Neural cell (in vitro differentiated cells): Measurements from ENCODE around the gene DNAJC11. TPM values are rescaled to one million over a fixed set of nuclear protein-coding genes. Genes with fewer than 3 reads are reported as not detected.

Source experiments
- H2AFZ ChIP-seq: fragments of 200-600, 300-800 bp; sonication (generic), shearing (Covaris generic); 2 replicates; pipeline ENCODE4 v1.6.0; 2014; ENCODE audit warnings: low read depth, mild to moderate bottlenecking, antibody characterized with exemption, low read length, moderate library complexity
- H3F3A ChIP-seq: fragments of 200-600 bp; shearing (Covaris generic); 2 replicates; pipeline ENCODE4 v1.6.1; 2016; ENCODE audit warnings: mild to moderate bottlenecking, moderate library complexity, mixed read lengths, antibody characterized with exemption, low read length; ENCODE audit not compliant: insufficient read depth, poor library complexity, severe bottlenecking
- H3K27ac ChIP-seq: fragments of 200-600, 300-800 bp; sonication (generic), shearing (Covaris generic); 2 replicates; pipeline ENCODE4 v1.5.1; 2014; ENCODE audit warnings: mild to moderate bottlenecking, low read length, moderate library complexity
- H3K27me3 ChIP-seq: fragments of 300-800, 200-600 bp; sonication (generic), shearing (Covaris generic); 2 replicates; pipeline ENCODE4 v1.6.0; 2014; ENCODE audit warnings: mild to moderate bottlenecking, low read depth, low read length, moderate library complexity; ENCODE audit not compliant: insufficient read depth
- H3K36me3 ChIP-seq: fragments of 300-800, 200-600 bp; sonication (generic), shearing (Covaris generic); 2 replicates; pipeline ENCODE4 v1.5.1; 2014; ENCODE audit warnings: mild to moderate bottlenecking, antibody characterized with exemption, low read length, moderate library complexity; ENCODE audit not compliant: insufficient read depth
- H3K4me2 ChIP-seq: fragments of 300-800, 200-600 bp; sonication (generic), shearing (Covaris generic); 2 replicates; pipeline ENCODE4 v1.6.0; 2014; ENCODE audit warnings: mild to moderate bottlenecking, low read length
- H3K4me3 ChIP-seq: fragments of 300-800, 200-600 bp; sonication (generic), shearing (Covaris generic); 2 replicates; pipeline ENCODE4 v1.5.1; 2014; ENCODE audit warnings: mild to moderate bottlenecking, low read length, moderate library complexity
- H3K79me2 ChIP-seq: fragments of 200-600 bp; shearing (Covaris generic); replicated peaks from 2 replicates; pipeline ENCODE4 v1.6.0; 2014; ENCODE audit warnings: mild to moderate bottlenecking, low read length, moderate library complexity; ENCODE audit not compliant: insufficient read depth
- H3K9ac ChIP-seq: fragments of 300-800, 200-600 bp; sonication (generic), shearing (Covaris generic); 2 replicates; pipeline ENCODE4 v1.6.1; 2016; ENCODE audit warnings: mild to moderate bottlenecking, low read length, mixed read lengths
- H3K9me2 ChIP-seq: fragments of 200-600 bp; shearing (Covaris generic); 2 replicates; pipeline ENCODE4 v1.6.1; 2016; ENCODE audit warnings: mild to moderate bottlenecking, low read length, mixed read lengths; ENCODE audit not compliant: insufficient read depth
- H3K9me3 ChIP-seq: fragments of 200-600, 300-800 bp; sonication (generic), shearing (Covaris generic); 2 replicates; pipeline ENCODE4 v1.6.1; 2016; ENCODE audit warnings: mild to moderate bottlenecking, mixed run types, low read length, moderate library complexity, mixed read lengths
- H4K20me1 ChIP-seq: fragments of 200-600 bp; shearing (Covaris generic); 2 replicates; pipeline ENCODE4 v1.6.1; 2016; ENCODE audit warnings: mild to moderate bottlenecking, mixed run types; ENCODE audit not compliant: insufficient read depth
- EP300 ChIP-seq: fragments of 450-650 bp; conservative IDR thresholded peaks from 2 replicates; pipeline ENCODE4 v1.6.1; 2014; ENCODE audit warnings: antibody characterized with exemption, mild to moderate bottlenecking, moderate library complexity; ENCODE audit not compliant: poor library complexity, severe bottlenecking
- EZH2 ChIP-seq: fragments of 200-600, 300-800 bp; shearing (Covaris generic), sonication (generic); IDR thresholded peaks from 2 replicates; pipeline ENCODE4 v1.6.1; 2014; ENCODE audit warnings: antibody characterized with exemption, low read length, borderline replicate concordance, mild to moderate bottlenecking; ENCODE audit not compliant: insufficient read depth, poor library complexity, severe bottlenecking
- MXI1 ChIP-seq: fragments of 450-650 bp; conservative IDR thresholded peaks from 2 replicates; pipeline ENCODE4 v1.6.1; 2014; ENCODE audit warnings: antibody characterized with exemption, mild to moderate bottlenecking; ENCODE audit not compliant: poor library complexity, severe bottlenecking
- POLR2AphosphoS5 ChIP-seq: IDR thresholded peaks from 2 replicates; pipeline ENCODE4 v1.6.1; 2012
- RAD21 ChIP-seq: fragments of 450-650 bp; conservative IDR thresholded peaks from 2 replicates; pipeline ENCODE4 v1.6.1; 2014; ENCODE audit warnings: antibody characterized with exemption, mild to moderate bottlenecking, moderate library complexity
- SMC3 ChIP-seq: fragments of 450-650 bp; conservative IDR thresholded peaks from 2 replicates; pipeline ENCODE4 v1.6.1; 2014; ENCODE audit warnings: antibody characterized with exemption, mild to moderate bottlenecking, moderate library complexity; ENCODE audit not compliant: poor library complexity
- polyA plus RNA-seq: library from polyadenylated mRNA; depleted of rRNA; stranded (reverse); fragments of >200 nt; gene quantifications from 2 replicates; pipeline ENCODE4 v1.2.3, GENCODE V29; 2014
- TF ChIP-seq, protein P1 (sequence below): IDR thresholded peaks from 2 replicates; pipeline ENCODE4 v1.6.1; 2012; ENCODE audit warnings: borderline replicate concordance
- TF ChIP-seq, protein P2 (sequence below): fragments of 450-650 bp; IDR thresholded peaks from 2 replicates; pipeline ENCODE4 v1.5.1; 2014; ENCODE audit warnings: antibody characterized with exemption, mild to moderate bottlenecking, moderate library complexity; ENCODE audit not compliant: poor library complexity, severe bottlenecking

DNAJC11 gene
- polyA plus RNA-seq, 1 donor from 2014 or later = 28.6 TPM

DNA sequence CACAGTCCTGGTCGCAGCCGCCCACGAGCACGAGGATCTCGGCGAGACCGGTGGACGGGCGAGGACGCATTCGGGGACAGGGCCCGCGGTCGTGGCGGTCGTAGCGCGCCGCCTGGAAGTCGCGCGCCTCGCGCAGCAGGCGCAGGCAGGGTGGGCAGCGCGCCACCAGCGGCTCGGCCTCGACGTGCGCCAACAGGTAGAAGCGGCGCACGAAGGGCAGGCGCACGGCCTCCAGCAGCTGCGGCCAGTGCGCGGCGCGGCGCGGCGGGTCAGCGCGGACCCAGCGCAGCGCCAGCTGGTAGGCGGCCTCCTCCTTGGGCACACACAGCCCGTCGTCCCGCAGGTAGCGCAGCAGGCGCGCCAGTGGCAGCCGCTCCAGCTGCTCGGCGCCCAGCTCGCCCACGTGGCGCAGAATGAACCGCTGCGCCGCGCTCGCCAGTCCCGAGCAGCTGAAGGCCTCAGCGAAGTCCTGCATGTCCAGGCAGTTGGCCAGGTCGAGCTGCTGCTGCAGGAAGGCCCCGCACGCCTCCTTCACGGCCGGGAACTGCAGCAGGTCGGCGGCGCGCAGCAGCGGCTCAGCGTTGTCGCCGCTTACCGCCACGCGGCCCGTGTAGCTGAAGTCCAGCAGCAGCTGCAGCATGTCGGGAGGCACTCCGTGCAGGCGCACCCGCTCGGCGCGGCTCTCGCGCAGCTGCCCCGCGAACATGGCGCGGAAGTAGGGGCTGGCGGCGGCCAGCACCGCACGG is 99.5 kb downstream of the DNAJC11 start:
- no peaks in the 10 kb centered on the region for H3K79me2 ChIP-seq
- no peaks in the 10 kb centered on the region for H4K20me1 ChIP-seq
- H3K27ac ChIP-seq = peak overlapping the region; percentile 12

DNA sequence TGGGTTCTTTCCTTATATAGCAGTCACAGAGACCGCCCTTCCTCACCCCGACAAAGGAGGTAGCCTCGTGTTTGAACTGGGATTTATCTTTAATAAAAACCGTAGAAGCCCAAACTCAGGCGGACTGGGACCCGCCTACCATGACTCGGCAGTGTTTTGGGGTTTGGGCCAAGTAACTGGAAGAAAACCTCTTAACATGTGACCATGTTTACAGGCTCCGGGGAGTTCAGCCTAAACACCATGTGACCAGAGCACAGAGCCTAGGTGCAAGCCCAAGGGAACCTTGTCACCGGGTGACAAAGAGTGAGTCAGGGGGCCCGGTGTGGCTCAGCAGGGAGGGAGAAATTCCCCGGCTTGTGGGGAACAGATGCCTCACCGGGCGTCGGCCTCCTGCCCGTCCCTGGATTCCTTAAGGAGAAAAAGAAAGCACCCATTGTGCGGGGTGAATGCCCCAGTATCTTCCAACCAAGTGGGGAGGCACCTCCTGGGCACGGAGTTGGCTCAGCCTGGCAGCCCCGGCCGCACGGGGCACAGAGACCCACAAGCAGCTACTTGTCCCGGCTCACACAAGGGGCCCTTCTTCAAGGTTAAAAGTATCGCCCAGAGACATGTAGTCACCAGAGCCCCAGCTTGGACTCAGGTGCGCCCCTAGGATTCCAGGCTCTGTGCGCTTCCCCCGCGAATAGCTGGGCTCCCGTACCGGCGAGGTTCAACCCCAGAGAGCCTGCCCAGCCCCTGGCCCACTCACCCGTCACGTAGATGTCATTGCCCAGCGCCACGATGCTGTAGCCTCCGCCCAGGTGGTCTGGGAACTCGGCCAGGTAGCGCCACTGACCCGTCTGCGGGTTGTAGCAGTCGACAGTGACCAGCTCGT is 100.3 kb downstream of the DNAJC11 start:
- peak overlapping the region; percentile 12 for H3K27ac ChIP-seq
- no peaks in the 10 kb centered on the region for H3K36me3 ChIP-seq
- H3F3A ChIP-seq = no peaks in the 10 kb centered on the region
- H2AFZ ChIP-seq = peak overlapping the region; percentile 34
- H3K9me2 ChIP-seq = no peaks in the 10 kb centered on the region
- H3K9me3 ChIP-seq = no peaks in the 10 kb centered on the region
- peak; percentile 59 for TF ChIP-seq MXI1
- no peak for TF ChIP-seq EP300
- TF ChIP-seq SMC3 = no peak
- H3K9ac ChIP-seq = peak overlapping the region; percentile 59
- no peaks in the 10 kb centered on the region for H3K79me2 ChIP-seq
- peaks cover 21% of the 10 kb centered on the region for H3K27me3 ChIP-seq
- H3K4me2 ChIP-seq = peak overlapping the region; percentile 66
- H4K20me1 ChIP-seq = no peaks in the 10 kb centered on the region
- H3K4me3 ChIP-seq = peak overlapping the region; percentile 92

More for the DNA sequence above, 99.5 kb downstream of the DNAJC11 start:
- Histone ChIP-seq H3K27me3 (peaks cover 21% of the 10 kb centered on the region), H3K36me3 (no peaks in the 10 kb centered on the region), H3K9me3 (no peaks in the 10 kb centered on the region), H3K9ac (peak overlapping the region; percentile 59), H3K4me2 (peak overlapping the region; percentile 68), H2AFZ (no peak overlapping the region), H3F3A (no peaks in the 10 kb centered on the region), H3K4me3 (peak overlapping the region; percentile 92), H3K9me2 (no peaks in the 10 kb centered on the region)
- TF ChIP-seq, protein P1, sequence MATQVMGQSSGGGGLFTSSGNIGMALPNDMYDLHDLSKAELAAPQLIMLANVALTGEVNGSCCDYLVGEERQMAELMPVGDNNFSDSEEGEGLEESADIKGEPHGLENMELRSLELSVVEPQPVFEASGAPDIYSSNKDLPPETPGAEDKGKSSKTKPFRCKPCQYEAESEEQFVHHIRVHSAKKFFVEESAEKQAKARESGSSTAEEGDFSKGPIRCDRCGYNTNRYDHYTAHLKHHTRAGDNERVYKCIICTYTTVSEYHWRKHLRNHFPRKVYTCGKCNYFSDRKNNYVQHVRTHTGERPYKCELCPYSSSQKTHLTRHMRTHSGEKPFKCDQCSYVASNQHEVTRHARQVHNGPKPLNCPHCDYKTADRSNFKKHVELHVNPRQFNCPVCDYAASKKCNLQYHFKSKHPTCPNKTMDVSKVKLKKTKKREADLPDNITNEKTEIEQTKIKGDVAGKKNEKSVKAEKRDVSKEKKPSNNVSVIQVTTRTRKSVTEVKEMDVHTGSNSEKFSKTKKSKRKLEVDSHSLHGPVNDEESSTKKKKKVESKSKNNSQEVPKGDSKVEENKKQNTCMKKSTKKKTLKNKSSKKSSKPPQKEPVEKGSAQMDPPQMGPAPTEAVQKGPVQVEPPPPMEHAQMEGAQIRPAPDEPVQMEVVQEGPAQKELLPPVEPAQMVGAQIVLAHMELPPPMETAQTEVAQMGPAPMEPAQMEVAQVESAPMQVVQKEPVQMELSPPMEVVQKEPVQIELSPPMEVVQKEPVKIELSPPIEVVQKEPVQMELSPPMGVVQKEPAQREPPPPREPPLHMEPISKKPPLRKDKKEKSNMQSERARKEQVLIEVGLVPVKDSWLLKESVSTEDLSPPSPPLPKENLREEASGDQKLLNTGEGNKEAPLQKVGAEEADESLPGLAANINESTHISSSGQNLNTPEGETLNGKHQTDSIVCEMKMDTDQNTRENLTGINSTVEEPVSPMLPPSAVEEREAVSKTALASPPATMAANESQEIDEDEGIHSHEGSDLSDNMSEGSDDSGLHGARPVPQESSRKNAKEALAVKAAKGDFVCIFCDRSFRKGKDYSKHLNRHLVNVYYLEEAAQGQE = peak; percentile 32
- TF ChIP-seq, protein P2, sequence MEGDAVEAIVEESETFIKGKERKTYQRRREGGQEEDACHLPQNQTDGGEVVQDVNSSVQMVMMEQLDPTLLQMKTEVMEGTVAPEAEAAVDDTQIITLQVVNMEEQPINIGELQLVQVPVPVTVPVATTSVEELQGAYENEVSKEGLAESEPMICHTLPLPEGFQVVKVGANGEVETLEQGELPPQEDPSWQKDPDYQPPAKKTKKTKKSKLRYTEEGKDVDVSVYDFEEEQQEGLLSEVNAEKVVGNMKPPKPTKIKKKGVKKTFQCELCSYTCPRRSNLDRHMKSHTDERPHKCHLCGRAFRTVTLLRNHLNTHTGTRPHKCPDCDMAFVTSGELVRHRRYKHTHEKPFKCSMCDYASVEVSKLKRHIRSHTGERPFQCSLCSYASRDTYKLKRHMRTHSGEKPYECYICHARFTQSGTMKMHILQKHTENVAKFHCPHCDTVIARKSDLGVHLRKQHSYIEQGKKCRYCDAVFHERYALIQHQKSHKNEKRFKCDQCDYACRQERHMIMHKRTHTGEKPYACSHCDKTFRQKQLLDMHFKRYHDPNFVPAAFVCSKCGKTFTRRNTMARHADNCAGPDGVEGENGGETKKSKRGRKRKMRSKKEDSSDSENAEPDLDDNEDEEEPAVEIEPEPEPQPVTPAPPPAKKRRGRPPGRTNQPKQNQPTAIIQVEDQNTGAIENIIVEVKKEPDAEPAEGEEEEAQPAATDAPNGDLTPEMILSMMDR = peak; percentile 6
- TF ChIP-seq EP300 (peak; percentile 14), MXI1 (peak; percentile 95), POLR2AphosphoS5 (no peak), EZH2 (no peak), RAD21 (peak; percentile 9)
